HFFc6 (cell line): ENCODE data around the gene GRB2. TPM values are rescaled to one million over a fixed set of nuclear protein-coding genes. Genes with fewer than 3 reads are reported as not detected.
"Not testable (repeated sequence)": the region's sequence is repeated elsewhere in the genome, so short reads cannot be mapped to it uniquely, and the experiment has no call there.

Source experiments
- DNase-seq: peaks from one replicate; pipeline ENCODE4 v3.0.0-alpha.2; 2018
- H3K27ac Mint-ChIP-seq: 2 replicates; pipeline ENCODE4 v1.8.0; 2020; ENCODE audit warnings: mild to moderate bottlenecking, mixed read lengths
- H3K27me3 Mint-ChIP-seq: 2 replicates; pipeline ENCODE4 v1.8.0; 2021; ENCODE audit warnings: mild to moderate bottlenecking, moderate library complexity, mixed read lengths; ENCODE audit not compliant: insufficient read depth
- H3K36me3 Mint-ChIP-seq: 2 replicates; pipeline ENCODE4 v1.8.0; 2021; ENCODE audit warnings: low read depth, mixed read lengths
- H3K4me1 Mint-ChIP-seq: 2 replicates; pipeline ENCODE4 v1.8.0; 2020; ENCODE audit warnings: low read depth, mixed read lengths
- H3K4me3 Mint-ChIP-seq: 2 replicates; pipeline ENCODE4 v1.8.0; 2020; ENCODE audit warnings: mild to moderate bottlenecking, moderate library complexity, mixed read lengths
- H3K9me3 Mint-ChIP-seq: 2 replicates; pipeline ENCODE4 v1.8.0; 2020; ENCODE audit warnings: mild to moderate bottlenecking, mixed read lengths
- CTCF ChIP-seq: fragments of 200-600 bp; sonication (generic); IDR thresholded peaks from 2 replicates; pipeline ENCODE4 v1.5.0; 2021; ENCODE audit warnings: antibody characterized with exemption, mild to moderate bottlenecking
- total RNA-seq, 6 experiments: library from RNA; stranded (reverse); fragmentation: NEBNext Ultra II Directional; extraction: Animal tissue kit (Norgen Biotek cat#: 25700); gene quantifications; 2 replicates in 1 of 6; 3 replicates in 5 of 6; pipeline ENCODE4 v1.2.3, GENCODE V29; 2021

Gene GRB2
- total RNA-seq, 6 experiments from 2014 or later: 104 to 138 (median 116) TPM

DNA sequence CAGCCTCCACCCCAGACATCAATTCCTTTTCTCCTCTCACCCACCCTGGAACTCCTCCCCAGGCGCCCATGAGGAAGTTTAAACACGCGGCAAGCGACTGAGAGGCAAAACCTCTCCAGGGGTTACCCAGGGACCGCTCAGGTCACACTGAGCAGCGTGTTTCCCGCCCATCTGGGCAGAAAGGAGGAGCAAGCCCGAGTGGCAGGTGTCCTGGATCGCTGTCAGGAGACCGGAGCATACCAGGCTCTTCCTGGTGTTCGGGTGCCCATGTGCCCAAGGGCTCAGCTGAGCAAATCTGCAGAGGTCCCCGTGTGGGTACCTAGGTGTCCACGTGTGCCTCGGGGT, 116.7 kb downstream of the GRB2 start:
- Mint-ChIP-seq H3K9me3 (no peaks in the 10 kb centered on the region), H3K36me3 (no peaks in the 10 kb centered on the region), H3K27ac (peak overlapping the region; percentile 100), H3K4me1 (peaks cover 8% of the 10 kb centered on the region), H3K27me3 (peaks cover 3% of the 10 kb centered on the region; the same call in 1 of the 2 replicates), H3K4me3 (peak overlapping the region; percentile 99)
- no peak for DNase-seq
- no peak for TF ChIP-seq CTCF

DNA sequence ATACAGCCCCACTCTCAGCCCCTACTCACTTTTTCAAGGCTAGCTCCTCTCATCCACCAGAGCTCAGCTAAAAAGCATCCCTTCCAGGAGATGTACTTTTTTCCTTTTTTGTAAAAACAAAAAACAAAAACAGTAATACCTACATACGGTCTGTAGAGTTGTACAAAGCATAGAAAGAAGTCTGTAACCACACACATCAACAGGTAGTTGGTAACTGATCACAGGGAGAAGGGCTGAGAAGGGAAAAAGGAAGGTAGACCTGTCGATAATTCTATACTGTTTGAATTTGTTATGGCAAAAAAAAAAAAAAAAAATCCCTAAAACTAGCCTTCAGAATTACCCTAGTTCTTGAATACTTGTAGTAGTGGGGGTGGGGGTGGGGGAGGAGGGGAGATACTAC, 117.1 kb downstream of the GRB2 start:
- no peak for DNase-seq
- no peak for TF ChIP-seq CTCF
- H3K27ac Mint-ChIP-seq: no peak overlapping the region
- H3K4me3 Mint-ChIP-seq: peak overlapping the region; percentile 99
- H3K4me1 Mint-ChIP-seq: peaks cover 8% of the 10 kb centered on the region
- peaks cover 2% of the 10 kb centered on the region; the same call in 1 of the 2 replicates for H3K36me3 Mint-ChIP-seq
- H3K9me3 Mint-ChIP-seq: no peaks in the 10 kb centered on the region
- H3K27me3 Mint-ChIP-seq: peaks cover 3% of the 10 kb centered on the region; the same call in 1 of the 2 replicates

GRCh38 chr17:75287221-75287620, 118.3 kb downstream of the GRB2 start:
- peaks cover 8% of the 10 kb centered on the region for H3K4me1 Mint-ChIP-seq

DNA sequence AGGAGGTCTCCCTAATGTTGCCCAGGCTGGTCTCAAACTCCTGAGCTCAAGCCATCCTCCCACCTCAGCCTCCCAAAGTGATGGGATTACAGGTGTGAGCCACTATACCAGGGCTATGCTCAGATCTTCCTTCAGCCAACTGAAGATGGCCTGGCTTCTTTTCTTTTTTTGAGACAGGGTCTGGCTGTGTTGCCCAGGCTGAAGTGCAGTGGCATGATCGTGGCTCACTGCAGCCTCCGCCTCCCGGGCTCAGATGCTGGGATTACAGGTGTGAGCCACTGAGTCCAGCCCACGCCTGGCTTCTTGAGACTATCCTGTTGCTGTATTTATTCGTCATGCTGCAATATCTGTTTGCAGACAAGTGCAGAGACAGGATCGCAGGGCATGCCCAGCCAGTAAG, 120.4 kb downstream of the GRB2 start:
- no peak for TF ChIP-seq CTCF
- Mint-ChIP-seq H3K4me1 (peaks cover 8% of the 10 kb centered on the region), H3K4me3 (no peak overlapping the region), H3K36me3 (peaks cover 4% of the 10 kb centered on the region; the same call in 1 of the 2 replicates), H3K27ac (no peak overlapping the region), H3K27me3 (peaks cover 3% of the 10 kb centered on the region; the same call in 1 of the 2 replicates), H3K9me3 (no peaks in the 10 kb centered on the region)
- no peak for DNase-seq

More at GRCh38 chr17:75287221-75287620, 118.3 kb downstream of the GRB2 start:
- Mint-ChIP-seq H3K9me3 (no peaks in the 10 kb centered on the region), H3K4me3 (no peak overlapping the region), H3K36me3 (peaks cover 4% of the 10 kb centered on the region; the same call in 1 of the 2 replicates), H3K27me3 (peaks cover 3% of the 10 kb centered on the region; the same call in 1 of the 2 replicates), H3K27ac (no peak overlapping the region)
- no peak for TF ChIP-seq CTCF
- no peak for DNase-seq

DNA sequence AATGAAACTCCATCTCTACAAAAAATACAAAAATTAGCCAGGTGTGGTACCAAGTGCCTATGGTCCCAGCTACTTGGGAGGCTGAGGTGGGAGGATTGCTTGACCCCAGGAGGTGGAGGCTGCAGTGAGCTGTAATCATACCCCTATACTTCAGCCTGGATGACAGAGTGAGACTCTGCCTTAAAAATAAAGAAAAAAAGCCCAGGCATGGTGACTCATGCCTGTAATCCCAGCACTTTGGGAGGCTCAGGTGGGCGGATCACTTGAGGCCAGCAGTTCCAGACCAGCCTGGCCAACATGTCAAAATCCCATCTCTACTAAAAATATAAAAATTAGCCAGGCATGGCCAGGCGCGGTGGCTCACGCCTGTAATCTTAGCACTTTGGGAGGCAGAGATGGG, 125.3 kb downstream of the GRB2 start:
- not testable (repeated sequence) for H3K9me3 Mint-ChIP-seq, H3K27ac Mint-ChIP-seq, DNase-seq, H3K4me3 Mint-ChIP-seq, H3K36me3 Mint-ChIP-seq, H3K27me3 Mint-ChIP-seq
- H3K4me1 Mint-ChIP-seq: peaks cover 15% of the 10 kb centered on the region

- Mint-ChIP-seq H3K27ac (peak overlapping the region; percentile 80), H3K27me3 (no peaks in the 10 kb centered on the region), H3K4me1 (peaks cover 32% of the 10 kb centered on the region), H3K36me3 (no peaks in the 10 kb centered on the region), H3K9me3 (no peaks in the 10 kb centered on the region), H3K4me3 (peak overlapping the region; percentile 46)
- peak; percentile 68 for DNase-seq
- TF ChIP-seq CTCF: no peak
Measured at GRCh38 chr17:75277664-75278071, 127.8 kb downstream of the GRB2 start.
